PC-3 (cell line): ENCODE data around the gene CASQ2. TPM values are rescaled to one million over a fixed set of nuclear protein-coding genes. Genes with fewer than 3 reads are reported as not detected.

Source experiments
- ATAC-seq: fragments of 200-7000 bp; cut with Tn5 transposase; 2 replicates; pipeline ENCODE4 v1.9.1; 2020; ENCODE audit warnings: mild to moderate bottlenecking, moderate library complexity
- BruUV-seq: library from RNA; stranded (reverse); fragments of 400-500 nt; replicated peaks from 2 replicates; lab custom pipeline; 2021; lab: Mats Ljungman, UMichigan
- CTCF ChIA-PET: fragments of 300-600 bp; sonication (Branson Sonifier 250); formaldehyde crosslinking; loops from one replicate; lab custom pipeline; 2022; ENCODE audit warnings: antibody characterized with exemption; lab: Charles Lee
- POLR2A ChIA-PET: fragments of 300-600 bp; sonication (Branson Sonifier 250); formaldehyde crosslinking; loops from one replicate; lab custom pipeline; 2022; ENCODE audit warnings: antibody characterized with exemption; ENCODE audit not compliant: unreplicated experiment; lab: Charles Lee
- DNase-seq: peaks from one replicate; pipeline ENCODE4 v3.0.0-alpha.2; 2015
- H2AFZ ChIP-seq: fragments of 300-600 bp; sonication (generic); 2 replicates; pipeline ENCODE4 v1.6.0; 2016; ENCODE audit warnings: antibody characterized with exemption, low read length
- H3F3A ChIP-seq: fragments of 300-600 bp; sonication (generic); one replicate; pipeline ENCODE4 v1.6.0; 2017; ENCODE audit warnings: antibody characterized with exemption, low read length, control low read depth, mild to moderate bottlenecking; ENCODE audit not compliant: unreplicated experiment
- H3K27ac ChIP-seq: fragments of 300-600 bp; sonication (generic); 2 replicates; pipeline ENCODE4 v1.5.1; 2016; ENCODE audit warnings: mild to moderate bottlenecking, low read length
- H3K27me3 ChIP-seq: fragments of 300-600 bp; sonication (generic); 2 replicates; pipeline ENCODE4 v1.6.1; 2016; ENCODE audit warnings: low read length, mixed read lengths
- H3K36me3 ChIP-seq: fragments of 300-600 bp; sonication (generic); 2 replicates; pipeline ENCODE4 v1.6.1; 2016; ENCODE audit warnings: low read depth, mixed run types, low read length, mixed read lengths
- H3K4me1 ChIP-seq: fragments of 300-600 bp; sonication (generic); 2 replicates; pipeline ENCODE4 v1.5.1; 2016; ENCODE audit warnings: low read length; ENCODE audit not compliant: insufficient read depth
- H3K4me2 ChIP-seq: fragments of 300-600 bp; sonication (generic); 2 replicates; pipeline ENCODE4 v1.6.0; 2016; ENCODE audit warnings: low read length
- H3K4me3 ChIP-seq: fragments of 300-600 bp; sonication (generic); 2 replicates; pipeline ENCODE4 v1.5.1; 2016; ENCODE audit warnings: mild to moderate bottlenecking, low read length, mixed read lengths
- H3K79me2 ChIP-seq: fragments of 300-600 bp; sonication (generic); 2 replicates; pipeline ENCODE4 v1.6.1; 2017; ENCODE audit warnings: low read length, mixed read lengths
- H3K9ac ChIP-seq: fragments of 300-600 bp; sonication (generic); 2 replicates; pipeline ENCODE4 v1.6.0; 2016; ENCODE audit warnings: mild to moderate bottlenecking, low read length
- H3K9me2 ChIP-seq: fragments of 300-600 bp; sonication (generic); replicated peaks from 2 replicates; pipeline ENCODE4 v1.6.1; 2016; ENCODE audit warnings: mixed run types, low read length, mixed read lengths
- H3K9me3 ChIP-seq: fragments of 300-600 bp; sonication (generic); 2 replicates; pipeline ENCODE4 v1.6.1; 2016; ENCODE audit warnings: low read length, mixed read lengths
- H4K20me1 ChIP-seq: fragments of 300-600 bp; sonication (generic); 2 replicates; pipeline ENCODE4 v1.6.1; 2016; ENCODE audit warnings: low read length, mixed read lengths
- EZH2 ChIP-seq: fragments of 300-600 bp; sonication (generic); IDR thresholded peaks from one replicate; pipeline ENCODE4 v1.6.1; 2017; ENCODE audit warnings: antibody characterized with exemption, mild to moderate bottlenecking, low read length; ENCODE audit not compliant: unreplicated experiment
- EZH2phosphoT487 ChIP-seq: fragments of 300-600 bp; sonication (generic); IDR thresholded peaks from 2 replicates; pipeline ENCODE4 v1.6.1; 2018; ENCODE audit warnings: mild to moderate bottlenecking, antibody characterized with exemption, low read length, borderline replicate concordance
- intact Hi-C: fragments of 100-400 bp; cut with micrococcal nuclease; formaldehyde crosslinking; loops from 2 replicates; pipeline ENCODE4 v1.9.0; 2023
- total RNA-seq: library from RNA; depleted of rRNA; stranded (reverse); fragments of >200 nt; gene quantifications from 2 replicates; pipeline ENCODE4 v1.2.3, GENCODE V29; 2014
- TF ChIP-seq, protein P1 (sequence below): fragments of 300-600 bp; sonication (generic); conservative IDR thresholded peaks from 2 replicates; pipeline ENCODE4 v1.5.1; 2017; ENCODE audit warnings: antibody characterized with exemption, low read depth, mild to moderate bottlenecking, low read length

CASQ2 gene
- total RNA-seq, 1 experiment from 2014 or later, result not detected

DNA sequence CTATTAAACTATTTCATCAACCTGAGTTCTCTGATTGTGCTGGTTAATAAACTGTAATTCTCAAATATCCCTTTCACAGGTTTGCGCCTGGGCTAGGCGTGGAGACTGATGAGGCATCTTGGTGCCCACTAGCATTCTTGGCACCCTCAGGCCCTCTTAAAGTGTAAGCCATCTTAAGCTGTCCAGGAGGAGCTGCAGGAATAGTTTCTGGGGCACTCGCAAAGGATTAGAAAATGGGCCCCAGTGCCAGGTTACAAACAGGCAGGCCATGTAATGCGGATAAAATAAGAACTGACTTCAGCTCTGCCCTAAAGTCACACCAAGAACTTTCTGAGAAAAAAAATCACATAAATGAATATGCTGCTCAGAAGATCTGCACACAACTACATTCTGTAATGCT, 1.1 kb downstream of the CASQ2 start:
- H3K4me3 ChIP-seq, result no peak overlapping the region
- TF ChIP-seq EZH2 (no peak), EZH2phosphoT487 (no peak)
- TF ChIP-seq, protein P1, sequence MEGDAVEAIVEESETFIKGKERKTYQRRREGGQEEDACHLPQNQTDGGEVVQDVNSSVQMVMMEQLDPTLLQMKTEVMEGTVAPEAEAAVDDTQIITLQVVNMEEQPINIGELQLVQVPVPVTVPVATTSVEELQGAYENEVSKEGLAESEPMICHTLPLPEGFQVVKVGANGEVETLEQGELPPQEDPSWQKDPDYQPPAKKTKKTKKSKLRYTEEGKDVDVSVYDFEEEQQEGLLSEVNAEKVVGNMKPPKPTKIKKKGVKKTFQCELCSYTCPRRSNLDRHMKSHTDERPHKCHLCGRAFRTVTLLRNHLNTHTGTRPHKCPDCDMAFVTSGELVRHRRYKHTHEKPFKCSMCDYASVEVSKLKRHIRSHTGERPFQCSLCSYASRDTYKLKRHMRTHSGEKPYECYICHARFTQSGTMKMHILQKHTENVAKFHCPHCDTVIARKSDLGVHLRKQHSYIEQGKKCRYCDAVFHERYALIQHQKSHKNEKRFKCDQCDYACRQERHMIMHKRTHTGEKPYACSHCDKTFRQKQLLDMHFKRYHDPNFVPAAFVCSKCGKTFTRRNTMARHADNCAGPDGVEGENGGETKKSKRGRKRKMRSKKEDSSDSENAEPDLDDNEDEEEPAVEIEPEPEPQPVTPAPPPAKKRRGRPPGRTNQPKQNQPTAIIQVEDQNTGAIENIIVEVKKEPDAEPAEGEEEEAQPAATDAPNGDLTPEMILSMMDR, result no peak
- no peak for ATAC-seq
- ChIA-PET CTCF (interaction anchor here (0.6 kb wide), 1 partner anchor 159 kb away, joined by 3 read pairs; no protein-coding TSS in a partner anchor), POLR2A (no interaction called here)
- H4K20me1 ChIP-seq, result no peaks in the 10 kb centered on the region
- no peak overlapping the region for H3K4me2 ChIP-seq
- H3K4me1 ChIP-seq, result peaks cover 5% of the 10 kb centered on the region; the same call in 1 of the 2 replicates
- no peak overlapping the region for H2AFZ ChIP-seq
- DNase-seq, result no peak
- H3F3A ChIP-seq, result no peaks in the 10 kb centered on the region
- no peaks in the 10 kb centered on the region for H3K27me3 ChIP-seq
- no peaks in the 10 kb centered on the region for H3K36me3 ChIP-seq
- no TSS peak for BruUV-seq
- H3K9me3 ChIP-seq, result no peaks in the 10 kb centered on the region
- H3K9me2 ChIP-seq, result no peaks in the 10 kb centered on the region
- no peak overlapping the region for H3K27ac ChIP-seq
- no peaks in the 10 kb centered on the region for H3K79me2 ChIP-seq
- no peak overlapping the region for H3K9ac ChIP-seq
- intact Hi-C loops, result no loop called here

DNA sequence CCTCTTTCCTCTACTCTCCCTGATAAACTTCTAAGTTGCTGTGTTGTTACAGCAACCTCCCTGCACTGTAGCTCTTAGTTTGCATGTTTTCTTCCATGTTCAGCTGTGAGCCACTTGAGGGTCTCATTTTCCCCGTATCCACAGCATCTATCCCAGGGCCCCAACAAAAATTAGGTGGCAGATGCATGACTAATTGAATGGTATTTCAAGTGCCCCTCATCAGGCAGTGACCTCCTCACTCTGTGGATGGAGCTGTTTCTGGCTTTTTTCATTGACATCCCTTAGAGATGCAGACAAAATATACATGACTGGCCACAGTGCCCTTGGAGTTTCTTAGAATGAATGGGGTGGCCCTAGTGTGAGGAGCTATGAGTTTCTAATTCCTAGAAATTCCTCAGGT, 3.4 kb downstream of the CASQ2 start:
- no peaks in the 10 kb centered on the region for H4K20me1 ChIP-seq
- H3K9me3 ChIP-seq, result no peaks in the 10 kb centered on the region
- no peak overlapping the region for H3K9ac ChIP-seq
- TF ChIP-seq EZH2phosphoT487 (no peak), EZH2 (no peak)
- TF ChIP-seq, protein P1, result no peak
- DNase-seq (no peak), ATAC-seq (no peak)
- H3K9me2 ChIP-seq, result no peaks in the 10 kb centered on the region
- H3F3A ChIP-seq, result no peaks in the 10 kb centered on the region
- intact Hi-C loops, result loop anchor here (2.0 kb wide), 1 partner anchor 48 kb away; no protein-coding TSS in a partner anchor
- POLR2A ChIA-PET, result no interaction called here
- H3K27ac ChIP-seq, result no peak overlapping the region
- no TSS peak for BruUV-seq
- H3K79me2 ChIP-seq, result no peaks in the 10 kb centered on the region
- no peaks in the 10 kb centered on the region for H3K36me3 ChIP-seq
- H3K27me3 ChIP-seq, result no peaks in the 10 kb centered on the region
- H3K4me1 ChIP-seq, result no peaks in the 10 kb centered on the region
- no peak overlapping the region for H3K4me3 ChIP-seq
- H3K4me2 ChIP-seq, result no peak overlapping the region
- CTCF ChIA-PET, result interaction anchor here (0.6 to 2.4 kb wide), 7 partner anchors 48 to 169 kb away, joined by 4 to 22 read pairs (median 6); no protein-coding TSS in a partner anchor
- no peak overlapping the region for H2AFZ ChIP-seq

DNA sequence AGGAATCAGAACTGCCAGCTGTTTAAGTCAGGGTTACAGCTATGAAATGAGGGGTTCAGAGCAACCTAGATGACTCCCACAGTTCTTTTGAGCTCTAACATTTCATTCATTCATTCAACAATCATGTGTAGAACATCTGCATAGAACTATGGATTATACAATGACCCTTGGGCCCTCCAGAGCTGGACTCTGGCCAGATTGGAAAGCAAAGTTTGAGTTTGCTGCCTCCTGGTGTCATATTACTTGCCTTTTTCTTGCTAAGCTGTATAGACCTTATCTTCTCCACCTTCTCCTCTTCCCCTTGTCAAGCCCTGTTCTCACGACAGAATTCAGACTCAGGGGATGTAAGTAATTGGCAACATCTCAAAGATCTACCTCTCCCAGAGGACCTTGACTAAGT, 4.0 kb downstream of the CASQ2 start:
- intact Hi-C loops, result loop anchor here (1.0 to 2.0 kb wide), 2 partner anchors 48 to 156 kb away; no protein-coding TSS in a partner anchor
- TF ChIP-seq, protein P1, result peak; percentile 79
- TF ChIP-seq EZH2phosphoT487, result no peak
- no peak for TF ChIP-seq EZH2
- POLR2A ChIA-PET, result interaction anchor here (0.6 kb wide), 1 partner anchor 196 kb away, joined by 3 read pairs; no protein-coding TSS in a partner anchor
- H3K79me2 ChIP-seq, result no peaks in the 10 kb centered on the region
- no peaks in the 10 kb centered on the region for H3K27me3 ChIP-seq
- no peak overlapping the region for H3K4me2 ChIP-seq
- no peak overlapping the region for H3K9ac ChIP-seq
- no peaks in the 10 kb centered on the region for H3K9me3 ChIP-seq
- no peak overlapping the region for H3K27ac ChIP-seq
- no peak overlapping the region for H2AFZ ChIP-seq
- H3K4me3 ChIP-seq, result no peak overlapping the region
- DNase-seq (peak; percentile 83), ATAC-seq (peak; percentile 67)
- H3K9me2 ChIP-seq, result no peaks in the 10 kb centered on the region
- H3F3A ChIP-seq, result no peaks in the 10 kb centered on the region
- H3K4me1 ChIP-seq, result no peaks in the 10 kb centered on the region
- no peaks in the 10 kb centered on the region for H3K36me3 ChIP-seq
- no TSS peak for BruUV-seq
- H4K20me1 ChIP-seq, result no peaks in the 10 kb centered on the region
- CTCF ChIA-PET, result interaction anchor here (0.6 to 2.4 kb wide), 7 partner anchors 47 to 169 kb away, joined by 4 to 22 read pairs (median 6); no protein-coding TSS in a partner anchor
